PC-9 (cell line): ENCODE data around the gene ZNF319. TPM values are rescaled to one million over a fixed set of nuclear protein-coding genes. Genes with fewer than 3 reads are reported as not detected.

Experiments
- BruUV-seq: library from RNA; stranded (reverse); fragments of 400-500 nt; replicated peaks from 2 replicates; lab custom pipeline; 2021; lab: Mats Ljungman, UMichigan
- CTCF ChIA-PET: fragments of 300-600 bp; sonication (Branson Sonifier 250); formaldehyde crosslinking; loops from one replicate; lab custom pipeline; 2022; ENCODE audit warnings: antibody characterized with exemption; lab: Charles Lee
- POLR2A ChIA-PET: fragments of 300-600 bp; sonication (Branson Sonifier 250); formaldehyde crosslinking; loops from one replicate; lab custom pipeline; 2022; ENCODE audit warnings: antibody characterized with exemption; ENCODE audit not compliant: unreplicated experiment; lab: Charles Lee
- DNase-seq, 2 experiments: peaks; one replicate each; pipeline versions ENCODE4 v3.0.0 to v3.0.0-alpha.2; 2015 to 2022; ENCODE audit warnings: mixed read lengths in 1 of 2
- H2AFZ ChIP-seq: fragments of 200-600 bp; sonication (generic); 2 replicates; pipeline ENCODE4 v1.8.1; 2017; ENCODE audit warnings: antibody characterized with exemption
- H3F3A ChIP-seq: fragments of 200-600 bp; sonication (generic); 2 replicates; pipeline ENCODE4 v1.8.1; 2017; ENCODE audit warnings: antibody characterized with exemption, mild to moderate bottlenecking, low read depth; ENCODE audit not compliant: insufficient read depth
- H3K27ac ChIP-seq: fragments of 200-600 bp; sonication (generic); 2 replicates; pipeline ENCODE4 v1.6.1; 2016; ENCODE audit warnings: mixed run types
- H3K27me3 ChIP-seq: fragments of 200-600 bp; sonication (generic); 2 replicates; pipeline ENCODE4 v1.6.1; 2016; ENCODE audit warnings: low read depth, mixed run types; ENCODE audit not compliant: insufficient read depth
- H3K36me3 ChIP-seq: fragments of 200-600 bp; sonication (generic); 2 replicates; pipeline ENCODE4 v1.6.1; 2016; ENCODE audit warnings: low read depth, mixed run types
- H3K4me1 ChIP-seq: fragments of 200-600 bp; sonication (generic); replicated peaks from 2 replicates; pipeline ENCODE4 v1.6.1; 2016; ENCODE audit warnings: mixed run types; ENCODE audit not compliant: insufficient read depth
- H3K4me2 ChIP-seq: fragments of 200-600 bp; sonication (generic); 2 replicates; pipeline ENCODE4 v1.6.1; 2017; ENCODE audit warnings: mixed run types
- H3K4me3 ChIP-seq: fragments of 200-600 bp; sonication (generic); 2 replicates; pipeline ENCODE4 v1.6.1; 2016; ENCODE audit warnings: mixed run types
- H3K79me2 ChIP-seq: fragments of 200-600 bp; sonication (generic); 2 replicates; pipeline ENCODE4 v1.6.1; 2017; ENCODE audit warnings: low read depth, mixed run types
- H3K9me2 ChIP-seq: fragments of 200-600 bp; sonication (generic); 2 replicates; pipeline ENCODE4 v1.8.1; 2017; ENCODE audit warnings: mild to moderate bottlenecking; ENCODE audit not compliant: insufficient read depth
- H3K9me3 ChIP-seq: fragments of 200-600 bp; sonication (generic); 2 replicates; pipeline ENCODE4 v1.8.1; 2016; ENCODE audit warnings: low read depth; ENCODE audit not compliant: insufficient read depth
- H4K20me1 ChIP-seq: fragments of 200-600 bp; sonication (generic); 2 replicates; pipeline ENCODE4 v1.8.1; 2017; ENCODE audit not compliant: insufficient read depth
- CTCF ChIP-seq: fragments of 200-600 bp; sonication (generic); conservative IDR thresholded peaks from 2 replicates; pipeline ENCODE4 v1.6.1; 2017; ENCODE audit warnings: mixed run types, antibody characterized with exemption, mild to moderate bottlenecking, moderate library complexity
- EZH2 ChIP-seq: fragments of 200-600 bp; sonication (generic); IDR thresholded peaks from 2 replicates; pipeline ENCODE4 v1.8.0; 2017; ENCODE audit warnings: antibody characterized with exemption, low read depth
- intact Hi-C: fragments of 100-400 bp; cut with micrococcal nuclease; formaldehyde crosslinking; loops from one replicate; pipeline ENCODE4 v1.10.0; 2022; ENCODE audit not compliant: unreplicated experiment
- total RNA-seq: library from RNA; stranded (reverse); gene quantifications from 2 replicates; pipeline ENCODE4 v1.2.3, GENCODE V29; 2021

The ZNF319 gene
- total RNA-seq, 1 experiment from 2014 or later = 11.0 TPM

GRCh38 chr16:57969451-57970123 is 30.9 kb downstream of the ZNF319 start:
- Histone ChIP-seq H3K36me3 (no peaks in the 10 kb centered on the region), H4K20me1 (no peaks in the 10 kb centered on the region), H3K9me2 (no peaks in the 10 kb centered on the region), H3K4me3 (no peak overlapping the region), H3K27ac (no peak overlapping the region), H3F3A (peaks cover 28% of the 10 kb centered on the region), H2AFZ (no peak overlapping the region), H3K4me2 (no peak overlapping the region), H3K79me2 (no peaks in the 10 kb centered on the region), H3K9me3 (no peaks in the 10 kb centered on the region), H3K27me3 (no peaks in the 10 kb centered on the region), H3K4me1 (0 out of 2 replicates have a peak, but pooled peaks cover 5% of the 10 kb centered on the region)
- no peak for DNase-seq
- ChIA-PET POLR2A (no interaction called here), CTCF (no interaction called here)
- TF ChIP-seq EZH2 (no peak), CTCF (no peak)
- intact Hi-C loops = no loop called here
- BruUV-seq = no TSS peak

DNA sequence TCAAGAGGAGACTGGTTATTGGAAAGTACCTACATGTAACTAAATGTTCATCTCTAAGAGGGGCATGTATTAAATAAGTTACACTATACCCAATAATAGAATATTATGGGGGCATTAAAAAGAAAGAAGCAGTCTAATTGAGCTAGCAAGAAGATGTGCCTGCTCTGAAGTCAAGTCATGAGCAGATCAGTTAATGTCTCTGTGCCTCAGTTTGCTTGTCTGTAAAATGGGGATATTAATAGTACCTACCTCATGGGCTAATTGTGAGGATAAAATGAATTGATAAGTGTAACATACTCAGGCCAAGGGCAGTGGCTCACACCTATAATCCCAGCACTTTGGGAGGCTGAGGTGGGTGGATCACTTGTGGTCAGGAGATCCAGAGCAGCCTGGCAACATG is 32.6 kb downstream of the ZNF319 start:
- Histone ChIP-seq H2AFZ (no peak overlapping the region), H3K9me2 (no peaks in the 10 kb centered on the region), H4K20me1 (no peaks in the 10 kb centered on the region), H3K9me3 (no peaks in the 10 kb centered on the region), H3K4me1 (0 out of 2 replicates have a peak, but pooled peaks cover 5% of the 10 kb centered on the region), H3K36me3 (no peaks in the 10 kb centered on the region), H3F3A (peaks cover 29% of the 10 kb centered on the region), H3K27me3 (no peaks in the 10 kb centered on the region), H3K27ac (no peak overlapping the region), H3K79me2 (no peaks in the 10 kb centered on the region), H3K4me3 (no peak overlapping the region), H3K4me2 (no peak overlapping the region)
- TF ChIP-seq CTCF = no peak
- intact Hi-C loops = no loop called here
- ChIA-PET POLR2A (no interaction called here), CTCF (no interaction called here)
- DNase-seq = no peak
- no TSS peak for BruUV-seq

DNA sequence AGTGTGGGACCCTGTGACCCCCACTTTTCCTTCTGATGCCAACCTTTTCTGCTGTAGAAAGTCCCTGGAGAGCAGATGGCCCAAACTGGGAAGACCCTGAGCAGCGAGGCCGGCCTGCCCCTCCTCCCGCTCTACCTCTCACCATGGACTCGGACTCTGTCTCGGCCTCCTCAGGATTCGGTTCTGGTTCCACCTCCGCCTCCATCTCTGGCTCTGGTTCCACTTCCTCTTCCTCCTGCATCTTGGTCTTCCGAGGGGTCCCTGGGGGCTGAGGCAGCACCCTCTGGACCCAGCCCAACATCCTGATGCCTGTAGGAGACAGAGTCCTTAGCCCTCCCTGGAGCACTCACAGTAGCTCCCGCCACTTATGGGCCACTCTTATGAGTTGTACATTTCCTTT is 33.5 kb downstream of the ZNF319 start:
- BruUV-seq = no TSS peak
- Histone ChIP-seq H3K36me3 (no peaks in the 10 kb centered on the region), H2AFZ (no peak overlapping the region), H3K27ac (no peak overlapping the region), H3F3A (peaks cover 29% of the 10 kb centered on the region), H3K27me3 (no peaks in the 10 kb centered on the region), H3K4me1 (0 out of 2 replicates have a peak, but pooled peaks cover 5% of the 10 kb centered on the region), H3K9me3 (no peaks in the 10 kb centered on the region), H3K79me2 (no peaks in the 10 kb centered on the region), H3K9me2 (no peaks in the 10 kb centered on the region), H3K4me3 (no peak overlapping the region), H3K4me2 (no peak overlapping the region), H4K20me1 (no peaks in the 10 kb centered on the region)
- no peak for TF ChIP-seq EZH2
- TF ChIP-seq CTCF = no peak
- intact Hi-C loops = no loop called here
- DNase-seq = no peak
- CTCF ChIA-PET = no interaction called here
- POLR2A ChIA-PET = no interaction called here
